Stimulated activated CD8-positive, alpha-beta memory T cell treated with anti-CD3 and anti-CD28 coated beads, Interleukin-15, amount 100 ng/mL, for 4 hours (primary cell): ENCODE data around the gene OXNAD1.
A peak's percentile ranks its signal among the peaks of the same experiment; 100 is the strongest.

Source experiments
- DNase-seq, 2 donors: peaks; one replicate each; pipeline ENCODE4 v3.0.0-alpha.2; 2020; ENCODE audit warnings: low read depth in 2 of 2

The OXNAD1 gene

GRCh38 chr3:16279010-16279801 is 14.2 kb downstream of the OXNAD1 start:
- no peak for DNase-seq

- no peak for DNase-seq
Observed at GRCh38 chr3:16280671-16281070, 15.7 kb downstream of the OXNAD1 start.

- DNase-seq, result no peak
Observed at GRCh38 chr3:16284633-16285032, 19.6 kb downstream of the OXNAD1 start.

GRCh38 chr3:16286161-16286560 is 21.1 kb downstream of the OXNAD1 start:
- peak; percentile 35 to 66 for DNase-seq

GRCh38 chr3:16286751-16287543 is 21.9 kb downstream of the OXNAD1 start:
- DNase-seq, result no peak

GRCh38 chr3:16288664-16289063 is 23.7 kb downstream of the OXNAD1 start:
- DNase-seq, result no peak

GRCh38 chr3:16289144-16289889 is 24.3 kb downstream of the OXNAD1 start:
- no peak for DNase-seq

GRCh38 chr3:16290007-16290826 is 25.2 kb downstream of the OXNAD1 start:
- peak in 1 of 2 donors; percentile 38 for DNase-seq

- DNase-seq, result no peak
Observed at GRCh38 chr3:16290827-16291196, 25.8 kb downstream of the OXNAD1 start.

GRCh38 chr3:16294844-16295243 is 29.8 kb downstream of the OXNAD1 start:
- DNase-seq, result no peak

- DNase-seq, result no peak
Observed at GRCh38 chr3:16295298-16295890, 30.4 kb downstream of the OXNAD1 start.

- no peak for DNase-seq
Observed at GRCh38 chr3:16297997-16298885, 33.2 kb downstream of the OXNAD1 start.

GRCh38 chr3:16298891-16299290 is 33.9 kb downstream of the OXNAD1 start:
- no peak for DNase-seq

- no peak for DNase-seq
Observed at GRCh38 chr3:16299746-16300145, 34.7 kb downstream of the OXNAD1 start.

- DNase-seq, result no peak
Observed at GRCh38 chr3:16300307-16300706, 35.3 kb downstream of the OXNAD1 start.

- DNase-seq, result no peak
Observed at GRCh38 chr3:16300881-16301359, 35.9 kb downstream of the OXNAD1 start.

- no peak for DNase-seq
Observed at GRCh38 chr3:16301507-16301906, 36.5 kb downstream of the OXNAD1 start.

- DNase-seq, result no peak
Observed at GRCh38 chr3:16302082-16302631, 37.1 kb downstream of the OXNAD1 start.

GRCh38 chr3:16303037-16303575 is 38.1 kb downstream of the OXNAD1 start:
- DNase-seq, result no peak
